Tibial nerve (tissue), 4 donors: ENCODE measurements around the gene HNRNPA3. TPM values are rescaled to one million over a fixed set of nuclear protein-coding genes. Genes with fewer than 3 reads are reported as not detected.

Experiments used
- DNase-seq, 2 donors: peaks; one replicate each; pipeline ENCODE4 v3.0.0-alpha.2; 2019; ENCODE audit warnings: low spot score in 2 of 2
- H3K27ac ChIP-seq, 4 donors: fragments of 200-600 bp; sonication (generic) in 3 of 4; one replicate each; pipeline ENCODE4 v1.5.1; 2017 to 2019; ENCODE audit warnings: mild to moderate bottlenecking in 1 of 4
- H3K27me3 ChIP-seq, 2 donors: fragments of 200-600 bp; sonication (generic) in 1 of 2; one replicate each; pipeline versions ENCODE4 v1.5.1 to v1.6.0; 2017 to 2019
- H3K36me3 ChIP-seq, 3 donors: fragments of 200-600 bp; sonication (generic); one replicate each; pipeline ENCODE4 v1.5.1; 2018 to 2019
- H3K4me1 ChIP-seq, 4 donors: fragments of 200-600 bp; sonication (generic) in 3 of 4; one replicate each; pipeline ENCODE4 v1.5.1; 2017 to 2019
- H3K4me3 ChIP-seq, 4 donors: fragments of 200-600 bp; sonication (generic) in 3 of 4; one replicate each; pipeline ENCODE4 v1.5.1; 2017 to 2019; ENCODE audit warnings: mild to moderate bottlenecking in 1 of 4, moderate library complexity in 1 of 4
- H3K9me3 ChIP-seq, 4 donors: fragments of 200-600 bp; sonication (generic) in 3 of 4; one replicate each; pipeline ENCODE4 v1.5.1; 2017 to 2019
- EP300 ChIP-seq, 2 donors: sonication (generic); formaldehyde crosslinking; IDR thresholded peaks; one replicate each; pipeline ENCODE4 v1.6.1; 2017; ENCODE audit warnings: antibody characterized with exemption in 2 of 2, mild to moderate bottlenecking in 1 of 2
- POLR2A ChIP-seq, 2 donors: fragments of 450-650 bp; IDR thresholded peaks; one replicate each; pipeline ENCODE4 v1.6.1; 2017; ENCODE audit warnings: antibody characterized with exemption in 2 of 2, mild to moderate bottlenecking in 2 of 2, moderate library complexity in 2 of 2
- WGBS, 2 donors: methylation state at CpG; one replicate each; pipeline ENCODE4 v1.1.5; 2018; 5-methylcytosine and 5-hydroxymethylcytosine counted together
- total RNA-seq, 4 donors: library from RNA; depleted of rRNA; stranded (reverse); fragments of >200 nt; gene quantifications; one replicate each; pipeline ENCODE4 v1.1.0, GENCODE V29; 2016
- TF ChIP-seq, protein P1 (sequence below), 5 experiments: fragments of 200-600 bp in 3 of 5; fragments of 450-650 bp in 2 of 5; sonication (generic) in 3 of 5; IDR thresholded peaks; one replicate each; pipeline ENCODE4 v1.5.1; 2016 to 2019; ENCODE audit warnings: antibody characterized with exemption in 5 of 5, mild to moderate bottlenecking in 3 of 5, moderate library complexity in 2 of 5

Gene HNRNPA3
- total RNA-seq, 4 donors from 2014 or later = 77.3 to 102 (median 94.4) TPM

DNA sequence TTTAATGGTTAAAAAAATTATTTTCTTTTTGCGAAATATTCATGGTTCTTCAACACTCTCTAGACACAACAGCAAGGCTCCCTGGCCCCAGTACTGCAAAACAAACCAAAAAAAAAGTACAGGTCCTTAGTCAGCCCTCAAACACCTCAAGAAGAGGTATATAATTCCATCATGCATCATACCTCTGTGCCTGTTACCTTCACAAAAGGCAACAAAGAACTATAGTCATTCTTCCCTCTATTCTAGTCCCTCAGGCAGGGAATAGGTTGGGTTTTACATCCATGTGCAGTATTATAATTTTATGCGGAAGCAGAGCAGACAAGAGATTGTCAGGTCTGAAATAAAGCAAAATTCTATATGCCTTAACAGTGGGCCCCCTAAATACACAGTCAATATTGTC, 43.4 kb downstream of the HNRNPA3 start:
- Histone ChIP-seq H3K27me3 (no peaks in the 10 kb centered on the region), H3K4me1 (peaks cover 0 to 100% (median 80%) of the 10 kb centered on the region in 4 donors), H3K27ac (peak overlapping the region in 2 of 4 donors; percentile 43 to 82), H3K9me3 (no peaks in the 10 kb centered on the region), H3K4me3 (no peak overlapping the region), H3K36me3 (no peaks in the 10 kb centered on the region)
- 55 to 66% methylated on average over 2 of the region's 2 CpGs for WGBS, 2 donors
- no peak for DNase-seq
- TF ChIP-seq POLR2A (IDR thresholded peaks at IDR 0.05) (no peak), EP300 (IDR thresholded peaks at IDR 0.05) (no peak)
- TF ChIP-seq, protein P1, sequence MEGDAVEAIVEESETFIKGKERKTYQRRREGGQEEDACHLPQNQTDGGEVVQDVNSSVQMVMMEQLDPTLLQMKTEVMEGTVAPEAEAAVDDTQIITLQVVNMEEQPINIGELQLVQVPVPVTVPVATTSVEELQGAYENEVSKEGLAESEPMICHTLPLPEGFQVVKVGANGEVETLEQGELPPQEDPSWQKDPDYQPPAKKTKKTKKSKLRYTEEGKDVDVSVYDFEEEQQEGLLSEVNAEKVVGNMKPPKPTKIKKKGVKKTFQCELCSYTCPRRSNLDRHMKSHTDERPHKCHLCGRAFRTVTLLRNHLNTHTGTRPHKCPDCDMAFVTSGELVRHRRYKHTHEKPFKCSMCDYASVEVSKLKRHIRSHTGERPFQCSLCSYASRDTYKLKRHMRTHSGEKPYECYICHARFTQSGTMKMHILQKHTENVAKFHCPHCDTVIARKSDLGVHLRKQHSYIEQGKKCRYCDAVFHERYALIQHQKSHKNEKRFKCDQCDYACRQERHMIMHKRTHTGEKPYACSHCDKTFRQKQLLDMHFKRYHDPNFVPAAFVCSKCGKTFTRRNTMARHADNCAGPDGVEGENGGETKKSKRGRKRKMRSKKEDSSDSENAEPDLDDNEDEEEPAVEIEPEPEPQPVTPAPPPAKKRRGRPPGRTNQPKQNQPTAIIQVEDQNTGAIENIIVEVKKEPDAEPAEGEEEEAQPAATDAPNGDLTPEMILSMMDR (IDR thresholded peaks at IDR 0.05) = no peak

DNA sequence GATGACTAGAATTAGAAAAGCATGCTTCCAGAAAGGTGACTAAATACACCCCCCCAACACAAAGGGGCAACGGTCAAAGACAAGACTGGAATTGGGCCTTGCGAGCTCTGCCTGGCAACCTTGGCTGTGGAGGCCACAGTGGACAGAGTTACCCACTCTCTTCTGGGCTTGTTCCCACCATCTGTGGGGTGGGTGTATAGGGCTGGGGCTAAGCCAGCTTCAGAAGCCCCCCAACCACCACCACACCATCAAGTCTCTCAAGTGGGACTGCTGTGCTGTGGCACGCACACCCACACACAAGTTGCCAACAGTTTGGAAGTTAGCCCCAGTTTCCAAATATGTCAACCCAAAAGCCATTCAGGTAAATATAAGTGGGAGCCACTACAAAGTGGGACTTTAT, 44.1 kb downstream of the HNRNPA3 start:
- peak overlapping the region in 3 of 4 donors; percentile 24 to 75 (median 38) for H3K27ac ChIP-seq
- WGBS, 2 donors = 69 to 70% methylated on average over 3 of the region's 3 CpGs
- no peak for DNase-seq
- no peaks in the 10 kb centered on the region for H3K9me3 ChIP-seq
- H3K4me1 ChIP-seq = peaks cover 0 to 100% (median 76%) of the 10 kb centered on the region in 4 donors
- H3K4me3 ChIP-seq = no peak overlapping the region
- TF ChIP-seq, protein P1 (IDR thresholded peaks at IDR 0.05) = no peak
- TF ChIP-seq POLR2A (IDR thresholded peaks at IDR 0.05) (no peak), EP300 (IDR thresholded peaks at IDR 0.05) (no peak)
- no peaks in the 10 kb centered on the region for H3K27me3 ChIP-seq
- no peaks in the 10 kb centered on the region for H3K36me3 ChIP-seq

DNA sequence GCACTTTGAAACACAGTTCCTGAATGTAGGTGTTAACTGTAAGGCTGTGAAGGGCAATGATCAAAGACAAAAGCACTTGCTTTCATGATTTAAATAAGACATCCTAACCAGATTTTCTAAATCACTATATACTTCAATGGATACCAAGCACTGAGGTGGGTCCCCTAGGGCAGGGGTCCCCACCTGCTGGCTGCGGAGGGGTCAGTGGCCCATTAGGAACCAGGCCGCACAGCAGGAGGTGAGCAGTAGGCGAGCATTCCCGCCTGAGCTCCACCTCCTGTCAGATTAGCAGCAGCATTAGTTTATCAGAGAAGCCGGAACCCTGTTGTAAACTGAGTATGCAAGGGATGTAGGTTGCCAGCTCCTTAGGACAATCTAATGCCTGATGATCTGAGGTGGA, 44.9 kb downstream of the HNRNPA3 start:
- H3K27me3 ChIP-seq = no peaks in the 10 kb centered on the region
- H3K4me1 ChIP-seq = peaks cover 0 to 93% (median 71%) of the 10 kb centered on the region in 4 donors
- 92 to 95% methylated on average over 5 of the region's 5 CpGs for WGBS, 2 donors
- no peaks in the 10 kb centered on the region for H3K9me3 ChIP-seq
- H3K27ac ChIP-seq = peak overlapping the region in 2 of 4 donors; percentile 38 to 75
- H3K36me3 ChIP-seq = no peaks in the 10 kb centered on the region
- H3K4me3 ChIP-seq = no peak overlapping the region
- no peak for DNase-seq
- TF ChIP-seq EP300 (IDR thresholded peaks at IDR 0.05) (no peak), POLR2A (IDR thresholded peaks at IDR 0.05) (no peak)
- TF ChIP-seq, protein P1 (IDR thresholded peaks at IDR 0.05) = no peak

DNA sequence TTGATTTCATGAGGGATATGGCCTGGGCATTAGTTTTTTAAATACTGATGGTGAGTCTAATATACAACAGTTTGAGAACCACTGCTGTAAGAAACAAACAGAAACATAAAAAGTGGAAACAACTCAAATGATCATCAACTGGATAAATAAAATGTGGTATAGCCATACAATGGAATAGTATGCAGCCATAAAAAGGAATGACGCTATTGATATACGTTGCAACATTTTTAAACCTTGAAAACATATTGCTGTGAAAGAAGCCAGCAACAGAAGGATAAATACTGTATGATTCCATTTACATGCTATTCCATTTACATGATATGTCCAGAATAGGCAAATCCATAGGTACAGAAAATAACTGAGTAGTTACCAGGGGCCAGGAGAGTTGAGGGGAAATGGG, 45.5 kb downstream of the HNRNPA3 start:
- TF ChIP-seq EP300 (IDR thresholded peaks at IDR 0.05) (no peak), POLR2A (IDR thresholded peaks at IDR 0.05) (no peak)
- TF ChIP-seq, protein P1 (IDR thresholded peaks at IDR 0.05) = no peak
- Histone ChIP-seq H3K9me3 (no peaks in the 10 kb centered on the region), H3K4me1 (peaks cover 0 to 87% (median 65%) of the 10 kb centered on the region in 4 donors), H3K27me3 (no peaks in the 10 kb centered on the region), H3K4me3 (no peak overlapping the region), H3K27ac (peak overlapping the region in 1 of 4 donors; percentile 75), H3K36me3 (no peaks in the 10 kb centered on the region)
- 97 to 98% methylated on average over 2 of the region's 2 CpGs for WGBS, 2 donors
- no peak for DNase-seq

DNA sequence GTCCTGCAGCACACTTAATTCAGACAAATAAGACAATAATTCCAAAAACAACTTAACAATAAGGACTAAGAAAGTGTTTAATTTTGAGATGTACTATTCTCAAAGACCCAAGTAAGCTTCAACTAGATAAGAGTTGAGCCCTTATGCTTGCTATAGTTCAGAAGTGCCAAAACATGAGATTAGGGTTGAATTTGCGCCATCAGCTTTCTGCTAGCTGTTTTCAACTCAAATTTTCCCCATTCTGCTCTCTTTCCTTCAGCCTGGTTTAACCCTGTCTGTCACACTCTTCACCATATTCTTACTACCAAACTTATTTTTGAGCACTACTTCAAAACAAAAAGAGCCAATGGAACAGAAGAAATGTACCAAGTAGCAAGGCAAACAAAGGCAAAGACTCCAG, 47.8 kb downstream of the HNRNPA3 start:
- H3K9me3 ChIP-seq = no peaks in the 10 kb centered on the region
- 31 to 38% methylated on average over 1 of the region's 1 CpG for WGBS, 2 donors
- H3K27ac ChIP-seq = peak overlapping the region in 3 of 4 donors; percentile 14 to 100 (median 100)
- peaks cover 0 to 64% (median 43%) of the 10 kb centered on the region in 4 donors for H3K4me1 ChIP-seq
- H3K4me3 ChIP-seq = peak overlapping the region in 1 of 4 donors; percentile 87
- H3K36me3 ChIP-seq = no peaks in the 10 kb centered on the region
- H3K27me3 ChIP-seq = no peaks in the 10 kb centered on the region
- DNase-seq = no peak
- no peak for TF ChIP-seq EP300 (IDR thresholded peaks at IDR 0.05)
- TF ChIP-seq POLR2A (IDR thresholded peaks at IDR 0.05) = no peak
- TF ChIP-seq, protein P1 (IDR thresholded peaks at IDR 0.05) = no peak
